Endothelial cell of umbilical vein (primary cell): ENCODE results near the gene BSG. TPM values are rescaled to one million over a fixed set of nuclear protein-coding genes. Genes with fewer than 3 reads are reported as not detected.

Source experiments
- BruUV-seq: library from RNA; stranded (reverse); fragments of 400-500 nt; replicated peaks from 2 replicates; lab custom pipeline; 2021; lab: Mats Ljungman, UMichigan
- CTCF ChIA-PET: fragments of 300-600, 350-600 bp; sonication (Branson Sonifier 250); formaldehyde crosslinking; loops from one replicate; lab custom pipeline; 2021; ENCODE audit warnings: antibody characterized with exemption, inconsistent platforms; lab: Charles Lee
- POLR2A ChIA-PET: fragments of 300-600, 350-600 bp; sonication (Branson Sonifier 250); formaldehyde crosslinking; loops from one replicate; lab custom pipeline; 2021; ENCODE audit warnings: antibody characterized with exemption, inconsistent platforms; lab: Charles Lee
- DNase-seq: peaks from one replicate; pipeline ENCODE4 v3.0.0-alpha.2; 2011; ENCODE audit warnings: low read depth, low spot score
- FAIRE-seq: peaks from 2 replicates; lab custom pipeline; 2011; peaks lifted over from hg19 to GRCh38; lab: Jason Lieb, UNC
- H2AFZ ChIP-seq: 2 replicates; pipeline ENCODE4 v1.6.0; 2012; ENCODE audit warnings: low read depth, low read length, control low read depth, inconsistent platforms
- H3K27ac ChIP-seq: 2 replicates; pipeline ENCODE4 v1.5.1; 2011; ENCODE audit warnings: low read depth, mild to moderate bottlenecking, control low read depth, low read length, moderate library complexity; ENCODE audit not compliant: insufficient read depth
- H3K27me3 ChIP-seq, 2 experiments: 2 replicates each; pipeline versions ENCODE4 v1.6.0 to v1.6.1; 2011; ENCODE audit warnings: low read length in 2 of 2, mixed read lengths in 1 of 2; ENCODE audit not compliant: control insufficient read depth in 2 of 2, insufficient read depth in 2 of 2
- H3K36me3 ChIP-seq, 2 experiments: 2 replicates in 1 of 2; 3 replicates in 1 of 2; pipeline ENCODE4 v1.5.1; 2011; ENCODE audit warnings: low read length in 2 of 2, mild to moderate bottlenecking in 1 of 2, moderate library complexity in 1 of 2; ENCODE audit not compliant: control insufficient read depth in 2 of 2, insufficient read depth in 2 of 2; ENCODE audit errors: extremely low read depth in 1 of 2
- H3K4me1 ChIP-seq: 3 replicates; pipeline ENCODE4 v1.5.1; 2011; ENCODE audit warnings: mild to moderate bottlenecking, low read length; ENCODE audit not compliant: control insufficient read depth, insufficient read depth; ENCODE audit errors: extremely low read depth
- H3K4me2 ChIP-seq: 2 replicates; pipeline ENCODE4 v1.6.1; 2011; ENCODE audit warnings: low read length, control low read depth, mixed read lengths; ENCODE audit not compliant: insufficient read depth
- H3K4me3 ChIP-seq, 3 experiments: fragments of 200-600 bp in 1 of 3; sonication (generic), shearing (Covaris generic) in 1 of 3; replicated peaks in 1 of 3; 2 replicates each; pipeline ENCODE4 v1.5.1; 2011 to 2016; ENCODE audit warnings: control low read depth in 3 of 3, low read length in 3 of 3, mild to moderate bottlenecking in 2 of 3, inconsistent platforms in 1 of 3, low read depth in 1 of 3, moderate library complexity in 1 of 3; ENCODE audit not compliant: insufficient read depth in 1 of 3
- H3K79me2 ChIP-seq: 2 replicates; pipeline ENCODE4 v1.6.0; 2012; ENCODE audit warnings: low read length, inconsistent platforms; ENCODE audit not compliant: control insufficient read depth, insufficient read depth
- H3K9ac ChIP-seq: replicated peaks from 2 replicates; pipeline ENCODE3; 2011; ENCODE audit warnings: low read length, control low read depth; ENCODE audit not compliant: insufficient read depth; ENCODE audit errors: extremely low read depth
- H3K9me1 ChIP-seq: replicated peaks from 3 replicates; pipeline ENCODE4 v1.6.0; 2011; ENCODE audit warnings: mild to moderate bottlenecking, low read length; ENCODE audit not compliant: control insufficient read depth, insufficient read depth; ENCODE audit errors: extremely low read depth
- H3K9me3 ChIP-seq: replicated peaks from 2 replicates; pipeline ENCODE4 v1.5.1; 2012; ENCODE audit warnings: low read length, inconsistent platforms; ENCODE audit not compliant: control insufficient read depth, insufficient read depth
- H4K20me1 ChIP-seq: replicated peaks from 2 replicates; pipeline ENCODE3; 2011; ENCODE audit warnings: mild to moderate bottlenecking, low read length; ENCODE audit not compliant: control insufficient read depth, insufficient read depth; ENCODE audit errors: extremely low read depth
- CTCF ChIP-seq, 2 donors: IDR thresholded peaks; 1 replicate in 1 of 2; 2 replicates in 1 of 2; pipeline ENCODE4 v1.5.1; 2011; ENCODE audit warnings: low read length in 2 of 2, mild to moderate bottlenecking in 2 of 2, moderate library complexity in 2 of 2, control low read depth in 1 of 2, inconsistent platforms in 1 of 2, low read depth in 1 of 2; ENCODE audit not compliant: insufficient read depth in 1 of 2; ENCODE audit errors: extremely low read depth in 1 of 2
- EZH2 ChIP-seq: IDR thresholded peaks from 2 replicates; pipeline ENCODE4 v1.6.1; 2012; ENCODE audit warnings: borderline replicate concordance, low read depth, mild to moderate bottlenecking, moderate library complexity, low read length, inconsistent platforms; ENCODE audit not compliant: severe bottlenecking
- FOS ChIP-seq: IDR thresholded peaks from 2 replicates; pipeline ENCODE4 v1.6.1; 2011; ENCODE audit warnings: mild to moderate bottlenecking, low read length, moderate library complexity, borderline replicate concordance; ENCODE audit not compliant: insufficient read depth
- GATA2 ChIP-seq: IDR thresholded peaks from 2 replicates; pipeline ENCODE4 v1.7.0; 2011; ENCODE audit warnings: low read depth, mild to moderate bottlenecking, moderate library complexity, mixed read lengths, low read length; ENCODE audit not compliant: insufficient read length, insufficient read depth
- JUN ChIP-seq: IDR thresholded peaks from 2 replicates; pipeline ENCODE4 v1.6.1; 2011; ENCODE audit warnings: borderline replicate concordance, low read depth; ENCODE audit not compliant: insufficient read length, insufficient read depth
- MAX ChIP-seq: IDR thresholded peaks from 2 replicates; pipeline ENCODE4 v1.6.1; 2011; ENCODE audit not compliant: insufficient read depth, insufficient read length
- MYC ChIP-seq: IDR thresholded peaks from one replicate; pipeline ENCODE4 v1.6.1; 2011; ENCODE audit warnings: mild to moderate bottlenecking, low read depth, low read length
- POLR2A ChIP-seq: IDR thresholded peaks from 2 replicates; pipeline ENCODE4 v1.6.1; 2012; ENCODE audit warnings: low read depth, mild to moderate bottlenecking, control low read depth, low read length
- POLR2AphosphoS5 ChIP-seq: IDR thresholded peaks from 2 replicates; pipeline ENCODE4 v1.6.1; 2012; ENCODE audit warnings: low read depth, mild to moderate bottlenecking, control low read depth, low read length, moderate library complexity; ENCODE audit not compliant: insufficient read depth
- dilution Hi-C: fragments of 300-500 bp; cut with MboI; formaldehyde crosslinking; loops from one replicate; pipeline ENCODE4 v1.15.0; 2019; ENCODE audit warnings: low sequenced_read_pairs; ENCODE audit not compliant: extremely low pct_ligation_motif_present
- intact Hi-C: fragments of 100-400 bp; cut with micrococcal nuclease; formaldehyde crosslinking; loops from one replicate; pipeline ENCODE4 v1.10.0; 2022
- polyA plus RNA-seq, 4 experiments: library from polyadenylated mRNA; depleted of rRNA in 3 of 4; stranded (reverse) in 3 of 4; unstranded in 1 of 4; fragments of >200 nt; gene quantifications; 2 replicates each; pipeline versions ENCODE4 v1.2.1 to v1.2.3, GENCODE V29; 2011 to 2012; ENCODE audit warnings: missing spikeins in 1 of 4
- total RNA-seq: library from RNA; stranded (reverse); gene quantifications from 2 replicates; pipeline ENCODE4 v1.2.3, GENCODE V29; 2021

The BSG gene
- total and polyA plus RNA-seq, 2 donors (not counting 3 experiments of a cell fraction or from before 2014, with no cell fraction given), result 485 to 661 TPM

DNA sequence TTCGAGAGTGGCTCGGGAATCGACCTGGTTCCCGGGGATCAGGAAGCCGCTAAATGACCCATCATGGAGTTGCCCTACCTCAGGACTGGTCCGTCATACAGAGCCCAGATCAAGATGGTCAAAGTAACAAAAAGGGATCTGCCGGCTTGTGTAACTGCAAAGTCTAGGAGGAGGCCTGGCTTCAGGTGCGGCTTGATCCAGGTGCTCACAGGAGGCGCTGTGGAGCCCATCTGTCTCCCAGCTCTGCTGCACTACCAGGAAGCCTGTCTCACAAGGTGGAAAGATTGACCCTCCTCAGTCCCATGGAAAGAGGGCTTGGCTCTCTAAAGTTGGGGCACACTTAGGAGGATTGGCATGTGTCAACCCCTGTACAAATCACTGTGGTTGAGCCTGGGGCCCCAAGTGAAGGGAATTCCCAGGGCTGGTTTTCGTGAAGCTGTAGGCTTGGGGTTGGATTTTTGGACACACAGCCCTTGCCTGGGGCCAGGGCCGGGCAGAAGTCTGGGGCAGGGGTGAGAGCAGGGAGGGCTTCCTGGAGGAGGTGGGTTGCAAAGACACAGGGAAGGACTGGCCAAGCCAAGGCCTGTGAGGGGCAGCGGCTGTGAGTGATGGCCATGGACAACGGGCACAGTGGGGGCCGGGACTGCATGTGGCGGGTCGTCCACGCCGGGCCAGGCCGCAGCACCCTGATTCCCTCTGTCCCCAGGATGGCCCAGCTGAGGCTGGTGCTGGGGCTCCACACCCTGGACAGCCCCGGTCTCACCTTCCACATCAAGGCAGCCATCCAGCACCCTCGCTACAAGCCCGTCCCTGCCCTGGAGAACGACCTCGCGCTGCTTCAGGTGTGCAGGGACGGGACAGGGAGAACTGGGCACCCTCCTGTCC, 24.3 kb upstream of the BSG start:
- no peak overlapping the region for H3K4me3 ChIP-seq
- no peaks in the 10 kb centered on the region for H3K36me3 ChIP-seq
- no peak overlapping the region for H2AFZ ChIP-seq
- no peak overlapping the region for H3K9ac ChIP-seq
- no peaks in the 10 kb centered on the region for H3K4me1 ChIP-seq
- no peak overlapping the region for H3K27ac ChIP-seq
- ChIA-PET CTCF (no interaction called here), POLR2A (no interaction called here)
- dilution Hi-C loops, result no loop called here
- no peak for FAIRE-seq
- H3K79me2 ChIP-seq, result no peaks in the 10 kb centered on the region
- H3K9me1 ChIP-seq, result no peaks in the 10 kb centered on the region
- intact Hi-C loops, result no loop called here
- H3K4me2 ChIP-seq, result no peak overlapping the region
- H4K20me1 ChIP-seq, result no peaks in the 10 kb centered on the region
- no peaks in the 10 kb centered on the region for H3K9me3 ChIP-seq
- TF ChIP-seq MAX (no peak), EZH2 (no peak), CTCF (IDR thresholded peaks at IDR 0.05; ENCODE audit: extremely low read depth in 1 of 2, insufficient read depth in 1 of 2, low read depth in 1 of 2, low read length in 2 of 2) (no peak), GATA2 (no peak), POLR2AphosphoS5 (no peak), MYC (no peak), FOS (no peak), POLR2A (no peak), JUN (no peak)
- no TSS peak for BruUV-seq
- no peak for DNase-seq
- no peaks in the 10 kb centered on the region for H3K27me3 ChIP-seq
